MCF 10A (cell line): ENCODE measurements around the gene TUBGCP6. TPM values are rescaled to one million over a fixed set of nuclear protein-coding genes. Genes with fewer than 3 reads are reported as not detected.

Experiments used
- BruUV-seq: library from RNA; stranded (reverse); fragments of 400-500 nt; replicated peaks from 2 replicates; lab custom pipeline; 2021; lab: Mats Ljungman, UMichigan
- CTCF ChIA-PET: fragments of 300-600 bp; sonication (Branson Sonifier 250); formaldehyde crosslinking; extraction: SDS; loops from one replicate; lab custom pipeline; 2021; ENCODE audit warnings: antibody characterized with exemption, inconsistent platforms; lab: Yijun Ruan, JAX
- POLR2A ChIA-PET: fragments of 300-600, 350-650 bp; sonication (Branson Sonifier 250); formaldehyde crosslinking; extraction: SDS; loops from one replicate; lab custom pipeline; 2020; ENCODE audit warnings: antibody characterized with exemption, inconsistent platforms; lab: Yijun Ruan, JAX
- DNase-seq: peaks from one replicate; pipeline ENCODE4 v3.0.0-alpha.2; 2018; ENCODE audit not compliant: unreplicated experiment
- H3K27ac Mint-ChIP-seq: one replicate; pipeline ENCODE4 v1.8.0; 2022; ENCODE audit warnings: mild to moderate bottlenecking, low read depth, mixed read lengths; ENCODE audit not compliant: unreplicated experiment
- H3K27me3 Mint-ChIP-seq: one replicate; pipeline ENCODE4 v1.8.0; 2022; ENCODE audit warnings: mixed read lengths; ENCODE audit not compliant: insufficient read depth, unreplicated experiment
- H3K36me3 Mint-ChIP-seq: one replicate; pipeline ENCODE4 v1.8.0; 2022; ENCODE audit warnings: mild to moderate bottlenecking, moderate library complexity, mixed read lengths; ENCODE audit not compliant: insufficient read depth, unreplicated experiment
- H3K4me1 Mint-ChIP-seq: one replicate; pipeline ENCODE4 v1.8.0; 2022; ENCODE audit warnings: mixed read lengths; ENCODE audit not compliant: insufficient read depth, unreplicated experiment
- H3K4me3 Mint-ChIP-seq: one replicate; pipeline ENCODE4 v1.8.0; 2022; ENCODE audit warnings: mild to moderate bottlenecking, moderate library complexity, mixed read lengths; ENCODE audit not compliant: unreplicated experiment
- H3K9me3 Mint-ChIP-seq: one replicate; pipeline ENCODE4 v1.8.0; 2022; ENCODE audit warnings: mixed read lengths; ENCODE audit not compliant: unreplicated experiment
- CTCF ChIP-seq: fragments of 200-600 bp; IDR thresholded peaks from one replicate; pipeline ENCODE4 v1.8.0; 2022; ENCODE audit warnings: antibody characterized with exemption, mild to moderate bottlenecking; ENCODE audit not compliant: unreplicated experiment
- intact Hi-C: fragments of 100-400 bp; cut with micrococcal nuclease; formaldehyde crosslinking; loops from 2 replicates; pipeline ENCODE4 v1.14.1; 2022
- total RNA-seq: library from RNA; stranded (reverse); gene quantifications from 2 replicates; pipeline ENCODE4 v1.2.3, GENCODE V29; 2022

The TUBGCP6 gene
- total RNA-seq, 1 experiment from 2014 or later: 27.9 TPM

GRCh38 chr22:50269970-50270665 lies 25.3 kb upstream of the TUBGCP6 start, which contains the start of gene MAPK11:
Gene MAPK11, minus strand, starts transcription at chr22:50270380. Its CDS starts 88 bp downstream, at chr22:50270292.
- CTCF ChIA-PET: interaction anchor here (1.4 to 5.3 kb wide), 2 partner anchors 18 to 56 kb away, joined by 4 to 27 read pairs; partner anchors contain the start of gene HDAC10
- intact Hi-C loops: loop anchor here (2.0 kb wide), 1 partner anchor 73 kb away; the partner anchor contains the start of gene PPP6R2
- Mint-ChIP-seq H3K27me3 (no peaks in the 10 kb centered on the region), H3K9me3 (no peaks in the 10 kb centered on the region), H3K4me3 (peak within 1 kb of the TSS; percentile 60), H3K27ac (no peak within 1 kb of the TSS), H3K36me3 (peaks cover 15% of the 10 kb centered on the region), H3K4me1 (peaks cover 12% of the 10 kb centered on the region)
- TF ChIP-seq CTCF: no peak
- no peak for DNase-seq
- POLR2A ChIA-PET: interaction anchor here (1.4 kb wide), 1 partner anchor 19 kb away, joined by 3 read pairs; the partner anchor contains the start of gene HDAC10
- BruUV-seq: no TSS peak

- Mint-ChIP-seq H3K27me3 (no peaks in the 10 kb centered on the region), H3K36me3 (peaks cover 10% of the 10 kb centered on the region), H3K4me3 (peak overlapping the region; percentile 57), H3K4me1 (peaks cover 12% of the 10 kb centered on the region), H3K9me3 (no peaks in the 10 kb centered on the region), H3K27ac (no peak overlapping the region)
- ChIA-PET CTCF (interaction anchor here (0.8 to 5.3 kb wide), 4 partner anchors 18 to 73 kb away, joined by 3 to 27 read pairs (median 4); partner anchors contain the start of gene HDAC10), POLR2A (interaction anchor here (1.1 to 1.4 kb wide), 2 partner anchors 18 to 28 kb away, joined by 3 read pairs; partner anchors contain the start of gene HDAC10)
- no TSS peak for BruUV-seq
- TF ChIP-seq CTCF: no peak
- intact Hi-C loops: loop anchor here (2.0 kb wide), 1 partner anchor 73 kb away; the partner anchor contains the start of gene PPP6R2
- no peak for DNase-seq
Observed at GRCh38 chr22:50269573-50269969, 24.7 kb upstream of the TUBGCP6 start.

- peaks cover 6% of the 10 kb centered on the region for H3K4me1 Mint-ChIP-seq
- BruUV-seq: no TSS peak
- ChIA-PET CTCF (interaction anchor here (0.6 to 5.3 kb wide), 3 partner anchors 17 to 74 kb away, joined by 3 to 27 read pairs (median 4); partner anchors contain the start of gene HDAC10), POLR2A (interaction anchor here (1.0 to 1.5 kb wide), 3 partner anchors 24 to 257 kb away, joined by 3 read pairs; partner anchors contain the start of gene SCO2)
- H3K27me3 Mint-ChIP-seq: no peaks in the 10 kb centered on the region
- peaks cover 2% of the 10 kb centered on the region for H3K36me3 Mint-ChIP-seq
- intact Hi-C loops: loop anchor here (2.0 kb wide), 1 partner anchor 74 kb away; the partner anchor contains the start of gene PPP6R2
- peak overlapping the region; percentile 57 for H3K4me3 Mint-ChIP-seq
- H3K9me3 Mint-ChIP-seq: no peaks in the 10 kb centered on the region
- DNase-seq: peak; percentile 66
- H3K27ac Mint-ChIP-seq: no peak overlapping the region
- TF ChIP-seq CTCF: no peak
Observed at GRCh38 chr22:50268655-50269113, 23.9 kb upstream of the TUBGCP6 start.
